PC-3 (cell line): ENCODE data around the gene PACRGL. TPM values are rescaled to one million over a fixed set of nuclear protein-coding genes. Genes with fewer than 3 reads are reported as not detected.
"Not testable (repeated sequence)": the region's sequence is repeated elsewhere in the genome, so short reads cannot be mapped to it uniquely, and the experiment has no call there.

ENCODE experiments used
- ATAC-seq: fragments of 200-7000 bp; cut with Tn5 transposase; 2 replicates; pipeline ENCODE4 v1.9.1; 2020; ENCODE audit warnings: mild to moderate bottlenecking, moderate library complexity
- BruUV-seq: library from RNA; stranded (reverse); fragments of 400-500 nt; replicated peaks from 2 replicates; lab custom pipeline; 2021; lab: Mats Ljungman, UMichigan
- CTCF ChIA-PET: fragments of 300-600 bp; sonication (Branson Sonifier 250); formaldehyde crosslinking; loops from one replicate; lab custom pipeline; 2022; ENCODE audit warnings: antibody characterized with exemption; lab: Charles Lee
- POLR2A ChIA-PET: fragments of 300-600 bp; sonication (Branson Sonifier 250); formaldehyde crosslinking; loops from one replicate; lab custom pipeline; 2022; ENCODE audit warnings: antibody characterized with exemption; ENCODE audit not compliant: unreplicated experiment; lab: Charles Lee
- DNase-seq: peaks from one replicate; pipeline ENCODE4 v3.0.0-alpha.2; 2015
- H2AFZ ChIP-seq: fragments of 300-600 bp; sonication (generic); 2 replicates; pipeline ENCODE4 v1.6.0; 2016; ENCODE audit warnings: antibody characterized with exemption, low read length
- H3F3A ChIP-seq: fragments of 300-600 bp; sonication (generic); one replicate; pipeline ENCODE4 v1.6.0; 2017; ENCODE audit warnings: antibody characterized with exemption, low read length, control low read depth, mild to moderate bottlenecking; ENCODE audit not compliant: unreplicated experiment
- H3K27ac ChIP-seq: fragments of 300-600 bp; sonication (generic); 2 replicates; pipeline ENCODE4 v1.5.1; 2016; ENCODE audit warnings: mild to moderate bottlenecking, low read length
- H3K27me3 ChIP-seq: fragments of 300-600 bp; sonication (generic); 2 replicates; pipeline ENCODE4 v1.6.1; 2016; ENCODE audit warnings: low read length, mixed read lengths
- H3K36me3 ChIP-seq: fragments of 300-600 bp; sonication (generic); 2 replicates; pipeline ENCODE4 v1.6.1; 2016; ENCODE audit warnings: low read depth, mixed run types, low read length, mixed read lengths
- H3K4me1 ChIP-seq: fragments of 300-600 bp; sonication (generic); 2 replicates; pipeline ENCODE4 v1.5.1; 2016; ENCODE audit warnings: low read length; ENCODE audit not compliant: insufficient read depth
- H3K4me2 ChIP-seq: fragments of 300-600 bp; sonication (generic); 2 replicates; pipeline ENCODE4 v1.6.0; 2016; ENCODE audit warnings: low read length
- H3K4me3 ChIP-seq: fragments of 300-600 bp; sonication (generic); 2 replicates; pipeline ENCODE4 v1.5.1; 2016; ENCODE audit warnings: mild to moderate bottlenecking, low read length, mixed read lengths
- H3K79me2 ChIP-seq: fragments of 300-600 bp; sonication (generic); 2 replicates; pipeline ENCODE4 v1.6.1; 2017; ENCODE audit warnings: low read length, mixed read lengths
- H3K9ac ChIP-seq: fragments of 300-600 bp; sonication (generic); 2 replicates; pipeline ENCODE4 v1.6.0; 2016; ENCODE audit warnings: mild to moderate bottlenecking, low read length
- H3K9me2 ChIP-seq: fragments of 300-600 bp; sonication (generic); replicated peaks from 2 replicates; pipeline ENCODE4 v1.6.1; 2016; ENCODE audit warnings: mixed run types, low read length, mixed read lengths
- H3K9me3 ChIP-seq: fragments of 300-600 bp; sonication (generic); 2 replicates; pipeline ENCODE4 v1.6.1; 2016; ENCODE audit warnings: low read length, mixed read lengths
- H4K20me1 ChIP-seq: fragments of 300-600 bp; sonication (generic); 2 replicates; pipeline ENCODE4 v1.6.1; 2016; ENCODE audit warnings: low read length, mixed read lengths
- EZH2 ChIP-seq: fragments of 300-600 bp; sonication (generic); IDR thresholded peaks from one replicate; pipeline ENCODE4 v1.6.1; 2017; ENCODE audit warnings: antibody characterized with exemption, mild to moderate bottlenecking, low read length; ENCODE audit not compliant: unreplicated experiment
- EZH2phosphoT487 ChIP-seq: fragments of 300-600 bp; sonication (generic); IDR thresholded peaks from 2 replicates; pipeline ENCODE4 v1.6.1; 2018; ENCODE audit warnings: mild to moderate bottlenecking, antibody characterized with exemption, low read length, borderline replicate concordance
- intact Hi-C: fragments of 100-400 bp; cut with micrococcal nuclease; formaldehyde crosslinking; loops from 2 replicates; pipeline ENCODE4 v1.9.0; 2023
- total RNA-seq: library from RNA; depleted of rRNA; stranded (reverse); fragments of >200 nt; gene quantifications from 2 replicates; pipeline ENCODE4 v1.2.3, GENCODE V29; 2014
- TF ChIP-seq, protein P1 (sequence below): fragments of 300-600 bp; sonication (generic); conservative IDR thresholded peaks from 2 replicates; pipeline ENCODE4 v1.5.1; 2017; ENCODE audit warnings: antibody characterized with exemption, low read depth, mild to moderate bottlenecking, low read length

PACRGL gene
- total RNA-seq, 1 experiment from 2014 or later, result 25.9 TPM

DNA sequence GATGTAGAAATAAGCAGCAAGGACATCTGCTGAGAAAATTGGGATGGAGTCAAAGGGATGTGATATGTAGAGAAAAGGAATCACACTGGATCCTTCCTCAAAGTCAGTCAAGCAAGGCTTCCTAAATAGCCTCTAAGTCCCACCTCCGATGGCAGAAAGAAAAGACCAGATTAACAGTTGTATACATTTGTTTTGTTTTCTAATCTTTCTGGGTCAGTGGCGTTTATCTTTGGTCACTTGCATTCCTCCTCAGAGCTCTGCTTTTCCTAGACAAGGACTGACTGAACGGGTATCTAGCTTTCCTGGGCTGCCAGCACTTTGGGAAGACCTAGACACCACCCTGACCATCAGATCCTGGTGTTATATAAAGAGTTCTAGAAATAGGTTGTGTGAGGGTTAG, 23.2 kb downstream of the PACRGL start:
- Histone ChIP-seq H3K9me3 (no peaks in the 10 kb centered on the region), H3F3A (no peaks in the 10 kb centered on the region), H3K4me2 (no peak overlapping the region), H3K79me2 (no peaks in the 10 kb centered on the region), H3K4me3 (no peak overlapping the region), H2AFZ (no peak overlapping the region), H3K4me1 (peaks cover 8% of the 10 kb centered on the region; the same call in 1 of the 2 replicates), H3K9me2 (no peaks in the 10 kb centered on the region), H4K20me1 (no peaks in the 10 kb centered on the region), H3K27me3 (no peaks in the 10 kb centered on the region), H3K27ac (no peak overlapping the region), H3K9ac (no peak overlapping the region), H3K36me3 (peaks cover 13% of the 10 kb centered on the region)
- no TSS peak for BruUV-seq
- TF ChIP-seq, protein P1, sequence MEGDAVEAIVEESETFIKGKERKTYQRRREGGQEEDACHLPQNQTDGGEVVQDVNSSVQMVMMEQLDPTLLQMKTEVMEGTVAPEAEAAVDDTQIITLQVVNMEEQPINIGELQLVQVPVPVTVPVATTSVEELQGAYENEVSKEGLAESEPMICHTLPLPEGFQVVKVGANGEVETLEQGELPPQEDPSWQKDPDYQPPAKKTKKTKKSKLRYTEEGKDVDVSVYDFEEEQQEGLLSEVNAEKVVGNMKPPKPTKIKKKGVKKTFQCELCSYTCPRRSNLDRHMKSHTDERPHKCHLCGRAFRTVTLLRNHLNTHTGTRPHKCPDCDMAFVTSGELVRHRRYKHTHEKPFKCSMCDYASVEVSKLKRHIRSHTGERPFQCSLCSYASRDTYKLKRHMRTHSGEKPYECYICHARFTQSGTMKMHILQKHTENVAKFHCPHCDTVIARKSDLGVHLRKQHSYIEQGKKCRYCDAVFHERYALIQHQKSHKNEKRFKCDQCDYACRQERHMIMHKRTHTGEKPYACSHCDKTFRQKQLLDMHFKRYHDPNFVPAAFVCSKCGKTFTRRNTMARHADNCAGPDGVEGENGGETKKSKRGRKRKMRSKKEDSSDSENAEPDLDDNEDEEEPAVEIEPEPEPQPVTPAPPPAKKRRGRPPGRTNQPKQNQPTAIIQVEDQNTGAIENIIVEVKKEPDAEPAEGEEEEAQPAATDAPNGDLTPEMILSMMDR, result no peak
- TF ChIP-seq EZH2 (no peak), EZH2phosphoT487 (no peak)
- no peak for ATAC-seq
- CTCF ChIA-PET, result no interaction called here
- intact Hi-C loops, result no loop called here
- POLR2A ChIA-PET, result no interaction called here
- DNase-seq, result no peak

DNA sequence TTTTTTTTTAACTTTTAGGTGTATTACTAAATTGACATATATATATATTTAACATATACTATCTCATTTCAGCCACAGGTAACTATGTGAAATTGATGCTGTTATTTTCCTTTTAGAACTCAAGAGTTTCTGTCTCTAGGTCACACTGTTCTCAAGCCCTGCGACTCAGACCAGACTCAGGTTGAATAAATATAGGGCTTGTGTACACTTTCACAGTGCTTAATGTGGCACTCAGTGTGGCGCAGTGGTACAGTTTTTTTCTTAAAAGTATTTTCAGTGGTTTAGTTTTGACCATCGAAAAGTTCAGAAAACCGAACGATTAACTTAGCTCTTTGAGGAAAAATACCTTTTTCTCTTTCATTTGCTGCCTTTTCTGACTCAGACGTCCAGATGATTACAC, 24.7 kb downstream of the PACRGL start:
- H3K27ac ChIP-seq, result no peak overlapping the region
- H3K79me2 ChIP-seq, result no peaks in the 10 kb centered on the region
- BruUV-seq, result no TSS peak
- TF ChIP-seq, protein P1, result no peak
- no peak for TF ChIP-seq EZH2
- TF ChIP-seq EZH2phosphoT487, result no peak
- ChIA-PET POLR2A (no interaction called here), CTCF (no interaction called here)
- no peak overlapping the region for H3K4me3 ChIP-seq
- ATAC-seq, result no peak
- H3K36me3 ChIP-seq, result peaks cover 13% of the 10 kb centered on the region
- H3K4me1 ChIP-seq, result peaks cover 8% of the 10 kb centered on the region; the same call in 1 of the 2 replicates
- DNase-seq, result no peak
- no peaks in the 10 kb centered on the region for H3F3A ChIP-seq
- H3K9ac ChIP-seq, result no peak overlapping the region
- no peak overlapping the region for H3K4me2 ChIP-seq
- intact Hi-C loops, result no loop called here
- no peaks in the 10 kb centered on the region for H3K27me3 ChIP-seq
- H4K20me1 ChIP-seq, result no peaks in the 10 kb centered on the region
- no peak overlapping the region for H2AFZ ChIP-seq
- no peaks in the 10 kb centered on the region for H3K9me3 ChIP-seq
- no peaks in the 10 kb centered on the region for H3K9me2 ChIP-seq

DNA sequence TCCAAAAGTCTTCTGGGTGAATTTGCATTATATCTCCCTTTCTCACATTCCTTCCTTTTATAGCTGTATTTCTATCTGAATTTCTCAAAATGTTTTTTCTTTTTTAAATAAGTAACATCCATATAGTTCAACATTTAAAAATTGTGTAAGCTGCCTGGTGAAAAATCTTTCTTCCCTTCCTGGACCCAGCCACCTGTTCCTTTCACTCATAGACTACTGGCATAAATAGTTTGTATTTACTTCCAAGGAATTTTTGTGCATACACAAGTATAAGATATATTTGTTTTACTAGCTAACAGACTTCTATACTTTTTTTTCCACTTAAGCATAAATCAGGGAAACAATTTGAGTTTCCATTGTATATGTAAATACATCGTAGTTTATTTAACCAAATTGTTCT, 35.7 kb downstream of the PACRGL start:
- Histone ChIP-seq H3K9me3 (no peaks in the 10 kb centered on the region), H2AFZ (no peak overlapping the region), H3F3A (no peaks in the 10 kb centered on the region), H3K9me2 (no peaks in the 10 kb centered on the region), H3K36me3 (peaks cover 29% of the 10 kb centered on the region), H3K79me2 (no peaks in the 10 kb centered on the region), H3K27me3 (no peaks in the 10 kb centered on the region), H4K20me1 (no peaks in the 10 kb centered on the region), H3K27ac (no peak overlapping the region), H3K4me1 (no peaks in the 10 kb centered on the region), H3K9ac (no peak overlapping the region), H3K4me2 (no peak overlapping the region), H3K4me3 (no peak overlapping the region)
- TF ChIP-seq, protein P1, result no peak
- TF ChIP-seq EZH2phosphoT487 (no peak), EZH2 (no peak)
- ChIA-PET CTCF (no interaction called here), POLR2A (no interaction called here)
- DNase-seq, result no peak
- no peak for ATAC-seq
- intact Hi-C loops, result no loop called here
- no TSS peak for BruUV-seq

DNA sequence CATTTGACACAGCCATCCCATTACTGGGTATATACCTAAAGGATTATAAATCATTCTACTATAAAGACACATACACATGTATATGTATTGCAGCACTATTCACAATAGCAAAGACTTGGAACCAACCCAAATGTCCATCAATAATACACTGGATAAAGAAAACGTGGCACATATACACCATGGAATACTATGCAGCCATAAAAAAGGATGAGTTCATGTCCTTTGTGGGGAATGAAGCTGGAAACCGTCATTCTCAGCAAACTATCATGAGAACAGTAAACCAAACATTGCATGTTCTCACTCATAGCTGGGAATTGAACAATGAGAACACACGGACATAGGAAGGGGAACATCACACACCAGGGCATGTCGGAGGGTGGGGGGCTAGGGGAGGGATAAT, 45.7 kb downstream of the PACRGL start:
- H3K36me3 ChIP-seq, H3K79me2 ChIP-seq, H3K4me1 ChIP-seq, DNase-seq, CTCF ChIA-PET, H3K27me3 ChIP-seq, H3K4me2 ChIP-seq, H3K9me3 ChIP-seq, BruUV-seq, H3K9me2 ChIP-seq, H4K20me1 ChIP-seq, H3K4me3 ChIP-seq, H3K27ac ChIP-seq, H3K9ac ChIP-seq, H2AFZ ChIP-seq, ATAC-seq, intact Hi-C loops, POLR2A ChIA-PET, H3F3A ChIP-seq: not testable (repeated sequence)
